RWPE2 (cell line): ENCODE results near the gene AHSG.
A peak's percentile ranks its signal among the peaks of the same experiment; 100 is the strongest.

Experiments
- ATAC-seq: fragments of 200-7000 bp; cut with Tn5 transposase; 3 replicates; pipeline ENCODE4 v1.9.1; 2021; ENCODE audit warnings: low read depth
- DNase-seq: peaks from one replicate; pipeline ENCODE4 v3.0.0-alpha.2; 2020; ENCODE audit warnings: low spot score
- H3K27ac ChIP-seq: fragments of 450-650 bp; 2 replicates; pipeline ENCODE4 v1.5.1; 2017; ENCODE audit warnings: mild to moderate bottlenecking; ENCODE audit not compliant: poor library complexity, severe bottlenecking
- H3K27me3 ChIP-seq: fragments of 250-450 bp; sonication (Bioruptor Pico); 2 replicates; pipeline ENCODE4 v1.5.1; 2021; ENCODE audit warnings: mild to moderate bottlenecking, moderate library complexity; ENCODE audit not compliant: insufficient read depth, poor library complexity, severe bottlenecking
- H3K36me3 ChIP-seq: fragments of 250-450 bp; sonication (Bioruptor Pico); 2 replicates; pipeline ENCODE4 v1.5.1; 2020; ENCODE audit warnings: low read depth, mild to moderate bottlenecking, moderate library complexity
- H3K4me1 ChIP-seq: fragments of 250-450 bp; sonication (Bioruptor Pico); 2 replicates; pipeline ENCODE4 v1.5.1; 2021; ENCODE audit warnings: mild to moderate bottlenecking, moderate library complexity; ENCODE audit not compliant: insufficient read depth, poor library complexity, severe bottlenecking
- H3K4me3 ChIP-seq: fragments of 250-450 bp; sonication (Bioruptor Pico); 2 replicates; pipeline ENCODE4 v1.5.1; 2021; ENCODE audit warnings: mild to moderate bottlenecking, moderate library complexity; ENCODE audit not compliant: severe bottlenecking
- H3K9me3 ChIP-seq: fragments of 250-450 bp; sonication (Bioruptor Pico); 2 replicates; pipeline ENCODE4 v1.5.1; 2021; ENCODE audit warnings: mild to moderate bottlenecking, moderate library complexity; ENCODE audit not compliant: severe bottlenecking
- CTCF ChIP-seq: fragments of 450-650 bp; IDR thresholded peaks from one replicate; pipeline ENCODE4 v1.5.1; 2017; ENCODE audit warnings: mild to moderate bottlenecking, moderate library complexity; ENCODE audit not compliant: poor library complexity, severe bottlenecking

Gene AHSG

GRCh38 chr3:186637686-186638085 is 24.8 kb downstream of the AHSG start:
- Histone ChIP-seq H3K36me3 (no peaks in the 10 kb centered on the region), H3K4me3 (no peak overlapping the region), H3K9me3 (no peaks in the 10 kb centered on the region), H3K4me1 (peaks cover 18% of the 10 kb centered on the region), H3K27ac (no peak overlapping the region), H3K27me3 (no peaks in the 10 kb centered on the region)
- TF ChIP-seq CTCF = no peak
- ATAC-seq (no peak), DNase-seq (no peak)

GRCh38 chr3:186638259-186638658 is 25.4 kb downstream of the AHSG start:
- H3K9me3 ChIP-seq = no peaks in the 10 kb centered on the region
- no peak for DNase-seq
- peaks cover 18% of the 10 kb centered on the region for H3K4me1 ChIP-seq

GRCh38 chr3:186639778-186640472 is 27.1 kb downstream of the AHSG start, which contains the start of gene FETUB:
Gene FETUB (plus strand): TSS chr3:186640399. CDS start chr3:186640461, 62 bp downstream.
- no peaks in the 10 kb centered on the region for H3K27me3 ChIP-seq
- H3K4me1 ChIP-seq = peaks cover 20% of the 10 kb centered on the region
- no peak for TF ChIP-seq CTCF
- no peak for DNase-seq
- peak within 1 kb of the TSS; percentile 48 for H3K27ac ChIP-seq
- ATAC-seq = peak; percentile 11; the same call in 2 of the 3 replicates
- H3K4me3 ChIP-seq = no peak within 1 kb of the TSS
- no peaks in the 10 kb centered on the region for H3K36me3 ChIP-seq
- H3K9me3 ChIP-seq = no peaks in the 10 kb centered on the region

More at GRCh38 chr3:186638259-186638658, 25.4 kb downstream of the AHSG start:
- no peak for TF ChIP-seq CTCF
- no peak overlapping the region for H3K27ac ChIP-seq
- H3K36me3 ChIP-seq = no peaks in the 10 kb centered on the region
- H3K4me3 ChIP-seq = no peak overlapping the region
- no peak for ATAC-seq
- no peaks in the 10 kb centered on the region for H3K27me3 ChIP-seq

- peak overlapping the region; percentile 48 for H3K27ac ChIP-seq
- DNase-seq = peak; percentile 89
These were observed 27.6 kb downstream of the AHSG start for GRCh38 chr3:186640473-186640818.

More at GRCh38 chr3:186640473-186640818, 27.6 kb downstream of the AHSG start:
- Histone ChIP-seq H3K4me1 (peaks cover 20% of the 10 kb centered on the region), H3K36me3 (no peaks in the 10 kb centered on the region), H3K27me3 (no peaks in the 10 kb centered on the region), H3K9me3 (no peaks in the 10 kb centered on the region), H3K4me3 (no peak overlapping the region)
- no peak for TF ChIP-seq CTCF
- peak; percentile 98 for ATAC-seq
